ENCODE data around the gene DCT.

DCT gene

GRCh38 chr13:94390881-94391280 lies 88.6 kb downstream of the DCT start:
- DNase-seq = no peak

- no peak for DNase-seq
Measured at GRCh38 chr13:94389604-94390351, 89.7 kb downstream of the DCT start.

GRCh38 chr13:94387047-94387446 lies 92.4 kb downstream of the DCT start:
- DNase-seq = no peak
